ENCODE data around the gene DLX1.
"Not testable (repeated sequence)": the region's sequence is repeated elsewhere in the genome, so short reads cannot be mapped to it uniquely, and the experiment has no call there.

Gene DLX1

DNA sequence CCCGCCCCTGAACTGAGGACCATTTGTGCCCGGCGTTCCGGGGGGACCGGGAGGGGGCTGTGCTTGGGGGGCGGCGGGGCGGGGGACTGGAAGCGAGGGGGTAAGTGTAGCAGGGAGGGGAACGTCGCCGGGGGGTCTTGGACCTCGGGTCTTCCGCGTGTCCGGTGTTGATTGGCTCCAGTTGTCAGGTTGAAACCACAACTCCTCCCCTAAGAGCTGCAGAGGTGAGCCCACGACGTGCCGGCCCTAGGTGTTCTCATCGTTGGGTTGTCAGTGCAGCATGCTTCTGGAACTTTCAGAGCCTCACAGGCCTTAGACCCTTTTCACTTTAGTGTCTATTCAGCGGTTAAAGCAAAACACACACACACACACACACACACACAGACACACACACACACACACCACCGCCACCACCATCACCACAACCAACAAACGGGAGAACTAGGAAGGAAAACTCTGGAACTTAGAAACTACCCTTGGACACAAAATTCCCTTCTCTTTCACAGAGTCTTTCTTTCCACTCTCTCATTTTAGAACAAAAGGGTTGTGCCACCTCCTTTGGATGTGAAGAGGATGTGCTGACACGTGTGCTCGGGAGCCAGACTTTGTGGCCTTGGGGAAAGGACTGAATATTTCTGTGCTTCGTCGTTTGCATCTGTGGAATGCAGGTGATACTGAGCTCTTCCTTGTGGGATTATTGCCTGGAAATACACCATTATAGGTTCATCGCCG, 24.1 kb downstream of the DLX1 start:
- in situ Hi-C loops (cut with HindIII; ENCODE audit: low sequenced_read_pairs): no loop called here

DNA sequence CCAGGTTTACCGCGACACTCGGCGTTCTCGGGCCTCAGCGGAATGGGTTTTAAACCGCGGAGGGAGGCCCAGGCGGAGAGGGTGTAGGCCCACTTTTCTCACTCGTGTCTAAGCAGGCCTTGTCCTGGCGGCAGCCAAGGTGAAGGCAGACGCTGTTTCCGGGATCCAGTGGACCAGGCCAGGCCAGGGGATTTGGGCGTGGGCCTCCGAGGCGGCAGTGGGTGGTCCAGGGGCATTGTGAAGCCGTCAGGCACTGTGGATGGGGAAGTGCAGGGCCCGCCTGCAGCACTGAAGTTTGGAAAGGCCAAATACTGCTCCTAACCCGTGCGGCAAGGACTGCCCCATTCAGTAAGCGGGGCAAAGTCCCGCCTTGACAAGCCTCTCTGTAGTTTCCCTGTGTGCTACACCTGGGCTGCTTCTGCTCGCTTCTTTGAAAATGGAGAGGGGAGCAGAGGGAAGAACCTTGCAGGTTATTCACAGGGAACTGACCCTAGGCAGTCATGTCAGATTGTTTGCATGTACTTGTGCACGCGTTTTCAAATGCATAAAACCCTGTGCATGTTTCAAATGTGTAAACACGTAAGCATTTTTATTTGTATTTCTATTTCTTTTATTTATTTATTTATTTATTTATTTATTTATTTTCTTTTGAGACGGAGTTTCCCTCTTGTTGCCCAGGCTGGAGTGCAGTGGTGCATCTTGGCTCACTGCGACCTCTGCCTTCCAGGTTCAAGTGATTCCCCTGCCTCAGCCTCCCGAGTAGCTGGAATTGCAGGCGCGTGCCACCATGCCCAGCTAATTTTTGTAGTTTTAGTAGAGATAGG, 24.9 kb downstream of the DLX1 start:
- in situ Hi-C loops (cut with HindIII; ENCODE audit: low sequenced_read_pairs): no loop called here

DNA sequence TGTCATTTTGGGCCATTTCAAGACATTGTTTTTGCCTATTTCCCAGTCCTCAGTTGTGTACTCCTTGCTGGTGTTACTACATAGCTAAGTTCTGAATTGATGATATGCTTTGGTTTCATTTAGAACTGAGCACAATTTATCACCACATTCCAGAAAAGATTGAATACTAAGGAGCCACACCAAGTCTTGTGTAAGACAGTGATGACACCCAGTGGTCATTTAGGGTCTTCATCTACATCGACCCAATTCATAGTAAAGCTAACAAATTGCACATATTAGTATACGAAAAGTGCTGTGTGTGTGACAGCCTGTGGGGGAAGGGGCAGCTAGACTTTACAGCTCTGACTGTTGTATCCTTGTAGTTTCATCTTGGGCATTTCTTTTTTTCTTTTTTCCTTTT, 28.3 kb downstream of the DLX1 start:
- in situ Hi-C loops (cut with HindIII; ENCODE audit: low sequenced_read_pairs): no loop called here

DNA sequence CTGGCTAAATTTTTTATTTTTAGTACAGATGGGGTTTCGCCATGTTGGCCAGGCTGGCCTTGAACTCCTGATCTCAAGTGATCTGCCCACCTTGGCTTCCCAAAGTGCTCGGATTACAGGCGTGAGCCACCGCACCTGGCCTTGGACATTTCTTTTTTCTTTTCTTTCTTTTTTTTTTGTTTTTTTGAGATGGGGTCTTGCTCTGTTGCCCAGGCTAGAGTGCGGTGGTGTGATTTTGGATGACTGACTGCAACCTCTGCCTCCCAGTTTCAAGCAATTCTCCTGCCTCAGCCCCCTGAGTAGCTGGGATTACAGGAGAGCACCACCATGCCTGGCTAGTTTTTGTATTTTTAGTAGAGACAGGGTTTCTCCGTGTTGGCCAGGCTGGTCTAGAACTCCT, 28.9 kb downstream of the DLX1 start:
- in situ Hi-C loops (cut with HindIII; ENCODE audit: low sequenced_read_pairs): not testable (repeated sequence)

DNA sequence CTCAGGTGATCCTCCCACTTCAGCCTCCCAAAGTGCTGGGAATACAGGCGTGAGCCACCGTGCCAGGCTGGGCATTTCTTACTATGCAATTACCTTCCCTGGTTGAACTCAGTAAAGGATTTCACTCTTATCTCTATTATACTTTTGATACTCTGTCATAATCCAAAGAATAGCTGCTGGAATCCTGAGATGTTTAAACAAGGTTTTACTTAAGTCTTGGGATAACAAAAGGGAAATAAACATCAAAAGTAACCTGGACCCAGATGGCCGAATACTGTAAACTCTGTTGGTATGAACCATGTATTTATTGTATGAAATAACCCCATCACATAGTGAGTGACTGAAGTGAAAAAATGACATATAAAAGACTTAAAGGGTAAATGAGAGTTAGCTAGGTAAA, 29.3 kb downstream of the DLX1 start:
- in situ Hi-C loops (cut with HindIII; ENCODE audit: low sequenced_read_pairs): no loop called here

DNA sequence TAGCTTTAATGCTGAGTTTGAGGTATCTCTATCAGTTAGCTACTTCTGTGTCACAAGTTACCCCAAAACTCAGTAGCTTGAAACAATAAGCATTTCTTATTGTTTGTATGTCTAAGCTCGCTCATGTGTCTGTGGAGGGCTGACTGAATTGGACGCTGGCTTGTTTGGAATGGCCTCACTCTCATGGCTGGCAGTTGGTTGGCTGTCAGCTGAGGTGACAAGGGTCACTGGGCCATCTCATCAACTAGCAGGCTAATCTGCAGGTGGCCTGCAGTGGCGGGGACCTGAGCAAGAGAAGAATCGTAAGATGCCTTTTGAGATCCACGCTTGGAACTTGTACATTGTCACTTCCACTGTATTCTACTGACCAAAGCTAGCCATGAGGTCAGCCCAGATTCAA, 30.8 kb downstream of the DLX1 start:
- in situ Hi-C loops (cut with HindIII; ENCODE audit: low sequenced_read_pairs): no loop called here

DNA sequence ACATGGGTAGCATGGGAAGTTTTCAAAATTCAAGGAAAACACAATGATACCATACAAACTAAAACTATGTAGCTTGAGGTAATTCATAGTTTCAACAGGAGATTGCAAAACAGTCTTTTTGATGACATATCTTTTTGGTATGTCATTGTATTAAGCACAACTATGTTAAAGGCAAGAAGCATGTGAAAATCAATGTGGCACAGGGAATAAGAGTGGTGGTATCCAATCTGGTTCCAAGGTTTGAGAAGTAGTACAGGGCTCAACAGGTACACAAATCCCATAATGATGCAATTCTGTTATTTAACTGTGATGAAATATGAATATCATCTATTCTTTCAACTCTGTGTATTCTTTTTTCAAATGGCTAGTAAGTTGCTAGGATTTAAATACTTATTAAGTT, 33.8 kb downstream of the DLX1 start:
- in situ Hi-C loops (cut with HindIII; ENCODE audit: low sequenced_read_pairs): no loop called here

DNA sequence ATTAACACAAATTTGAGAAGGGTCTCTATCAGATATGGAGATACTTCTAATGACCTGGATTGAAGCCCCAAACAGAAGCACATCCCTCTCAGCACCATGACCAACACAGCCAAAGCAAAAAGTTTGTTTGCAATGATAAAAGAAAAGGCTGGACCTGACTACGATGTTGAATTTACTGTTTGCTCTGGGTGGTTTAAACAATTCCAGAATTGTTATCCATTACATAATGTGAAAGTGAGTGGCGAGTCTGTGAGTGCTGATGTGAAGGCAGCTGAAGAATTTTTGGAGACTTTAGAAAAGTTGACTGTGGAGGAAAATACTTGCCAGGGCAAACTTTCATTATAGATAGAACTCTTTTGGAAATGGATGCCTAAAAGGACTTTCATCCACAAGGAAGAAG, 34.8 kb downstream of the DLX1 start:
- in situ Hi-C loops (cut with HindIII; ENCODE audit: low sequenced_read_pairs): no loop called here

DNA sequence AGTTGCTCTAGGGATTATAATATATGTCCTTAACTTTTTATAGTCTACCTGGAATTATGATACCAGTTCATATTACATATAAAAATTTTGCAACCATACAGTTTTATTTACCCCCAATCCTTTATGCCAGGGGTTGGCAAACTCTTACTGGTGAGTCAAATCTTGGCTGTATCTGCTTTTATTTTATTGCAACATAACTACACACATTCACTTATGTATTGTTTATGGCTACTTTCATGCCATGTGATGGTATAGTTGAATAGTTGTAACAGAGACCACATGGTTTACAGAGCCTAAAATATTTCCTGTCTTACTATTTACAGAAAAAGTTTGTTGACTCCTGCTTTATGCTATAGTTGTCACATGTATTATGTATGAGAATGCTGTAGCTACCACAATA, 43.2 kb downstream of the DLX1 start:
- in situ Hi-C loops (cut with HindIII; ENCODE audit: low sequenced_read_pairs): no loop called here

DNA sequence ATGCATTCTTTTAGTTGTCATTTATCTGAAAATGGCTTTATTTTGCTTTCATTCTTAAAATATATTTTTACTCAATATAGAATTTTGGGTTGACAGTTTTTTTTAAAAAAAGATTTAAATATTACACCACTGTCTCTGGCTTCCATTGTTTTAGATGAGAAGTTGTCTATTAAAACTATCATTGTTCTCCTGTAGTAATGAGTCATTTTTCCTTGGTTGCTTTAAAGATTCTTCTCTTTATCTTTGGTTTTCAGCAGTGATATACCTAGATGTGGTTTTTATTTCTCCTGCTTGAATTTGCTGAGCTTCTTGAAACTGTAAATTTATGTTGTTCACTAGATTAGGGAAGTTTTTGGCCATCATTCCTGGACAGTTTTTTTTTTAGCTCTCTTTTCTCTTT, 44.1 kb downstream of the DLX1 start:
- in situ Hi-C loops (cut with HindIII; ENCODE audit: low sequenced_read_pairs): no loop called here

DNA sequence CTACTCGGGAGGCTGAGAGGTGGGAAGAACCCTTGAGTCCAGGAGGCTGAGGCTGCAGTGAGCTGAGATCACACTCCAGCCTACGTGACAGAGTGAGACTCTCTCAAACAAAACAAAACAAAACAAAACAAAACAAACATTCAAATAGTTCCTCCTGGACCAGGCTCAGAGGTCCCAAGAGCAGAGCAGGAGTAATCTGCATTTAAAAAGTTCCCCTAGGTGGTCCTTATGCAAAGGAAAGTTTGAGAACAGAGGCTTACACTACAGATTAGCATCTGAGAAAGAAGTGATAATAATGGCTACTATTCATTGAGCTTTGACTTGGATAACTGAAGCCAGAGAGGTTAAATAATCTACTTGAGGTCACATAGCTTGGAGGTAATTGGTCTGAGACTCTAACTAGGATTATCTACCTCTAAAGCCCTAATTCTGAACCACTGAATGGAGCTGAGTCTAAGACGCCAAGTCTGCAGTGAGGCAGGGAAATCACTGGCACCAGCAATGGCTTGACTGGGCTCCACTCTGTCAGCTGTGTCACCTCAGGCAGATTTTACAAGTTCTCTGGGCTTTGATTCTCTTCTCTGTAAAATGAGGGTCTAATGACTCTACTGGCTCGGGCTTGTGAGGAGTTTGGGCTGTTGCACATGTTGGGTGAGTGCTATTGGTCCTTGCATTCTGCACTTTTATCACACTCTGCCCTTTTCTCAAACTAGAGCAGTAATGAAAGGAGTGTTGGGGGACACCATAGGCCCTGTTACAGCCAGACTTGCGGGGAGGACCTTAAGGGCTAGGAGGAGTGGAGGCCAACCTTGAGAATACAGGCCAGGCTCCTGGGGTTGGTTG, 46.6 kb downstream of the DLX1 start:
- in situ Hi-C loops (cut with HindIII; ENCODE audit: low sequenced_read_pairs): no loop called here

DNA sequence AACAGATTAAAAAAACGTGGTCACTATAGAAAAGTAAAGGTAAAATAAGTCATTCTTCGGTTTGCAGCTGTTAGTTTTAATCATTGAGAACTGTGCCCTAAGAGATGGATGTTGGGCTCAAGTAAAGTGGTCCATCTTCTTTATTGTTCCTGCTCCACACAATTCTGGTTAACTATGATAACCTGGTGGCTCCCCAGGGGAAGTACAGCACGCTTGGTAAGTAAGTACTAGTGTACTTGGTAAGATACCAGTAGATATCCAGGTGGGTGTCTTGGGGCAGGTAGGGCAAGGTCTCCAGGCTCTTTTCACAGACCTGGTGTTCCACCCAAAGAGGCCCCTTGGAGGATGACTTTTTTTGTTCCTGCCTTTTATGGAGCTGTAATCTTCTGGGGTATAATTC, 49.0 kb downstream of the DLX1 start:
- in situ Hi-C loops (cut with HindIII; ENCODE audit: low sequenced_read_pairs): no loop called here

DNA sequence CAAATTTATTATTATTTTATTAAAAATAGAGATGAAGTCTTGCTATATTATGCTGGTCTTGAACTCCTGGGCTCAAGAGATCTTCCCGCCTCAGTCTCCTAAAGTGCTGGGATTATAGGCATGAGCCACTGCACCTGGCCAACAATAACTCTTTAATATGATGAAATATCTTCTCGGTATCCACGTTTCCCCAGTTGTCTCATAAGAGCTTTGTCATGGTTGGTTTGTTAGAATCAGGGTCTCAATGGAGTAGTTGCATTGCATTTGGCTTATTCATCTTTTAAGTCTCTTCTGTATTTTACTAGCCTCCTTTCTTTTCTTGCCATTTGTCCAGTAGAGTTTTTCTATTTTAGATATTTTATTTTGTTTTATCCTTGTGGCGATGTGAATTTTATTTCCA, 50.1 kb downstream of the DLX1 start:
- in situ Hi-C loops (cut with HindIII; ENCODE audit: low sequenced_read_pairs): no loop called here

DNA sequence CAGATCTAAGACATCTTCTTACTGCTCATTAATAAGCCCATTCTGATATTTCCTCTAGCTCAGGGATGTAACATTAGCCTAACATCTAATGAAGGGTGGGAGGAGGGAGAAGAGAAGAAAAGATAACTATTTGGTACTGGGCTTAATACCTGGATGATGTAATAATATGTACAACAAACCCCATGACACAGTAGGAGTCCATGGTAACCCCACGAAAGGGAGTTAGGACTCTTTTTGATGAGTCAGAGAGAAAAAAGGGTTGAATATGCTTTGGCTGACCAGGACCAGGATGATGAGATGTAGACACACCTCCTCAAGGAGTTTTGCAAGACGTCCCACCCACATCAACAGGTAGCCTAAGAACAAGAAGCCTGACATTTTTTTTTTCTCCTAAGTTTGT, 51.8 kb downstream of the DLX1 start:
- in situ Hi-C loops (cut with HindIII; ENCODE audit: low sequenced_read_pairs): no loop called here

DNA sequence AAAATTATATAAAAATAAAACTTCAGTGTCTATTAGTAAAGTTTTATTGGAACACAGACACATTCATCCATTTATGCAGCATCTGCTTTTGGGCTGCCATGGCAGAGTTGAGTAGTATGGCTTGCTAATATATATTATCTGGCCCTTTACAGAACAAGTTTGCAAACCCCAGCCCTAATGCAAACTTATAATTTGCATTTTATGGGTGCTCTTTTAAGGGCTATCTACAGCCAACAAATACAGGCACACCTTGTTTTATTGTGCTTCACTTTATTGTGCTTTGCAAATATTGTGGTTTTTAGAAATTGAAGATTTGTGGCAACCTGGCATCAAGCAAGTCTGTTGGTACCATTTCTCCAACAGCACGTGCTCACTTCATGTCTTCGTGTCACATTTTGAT, 52.6 kb downstream of the DLX1 start:
- in situ Hi-C loops (cut with HindIII; ENCODE audit: low sequenced_read_pairs): no loop called here

DNA sequence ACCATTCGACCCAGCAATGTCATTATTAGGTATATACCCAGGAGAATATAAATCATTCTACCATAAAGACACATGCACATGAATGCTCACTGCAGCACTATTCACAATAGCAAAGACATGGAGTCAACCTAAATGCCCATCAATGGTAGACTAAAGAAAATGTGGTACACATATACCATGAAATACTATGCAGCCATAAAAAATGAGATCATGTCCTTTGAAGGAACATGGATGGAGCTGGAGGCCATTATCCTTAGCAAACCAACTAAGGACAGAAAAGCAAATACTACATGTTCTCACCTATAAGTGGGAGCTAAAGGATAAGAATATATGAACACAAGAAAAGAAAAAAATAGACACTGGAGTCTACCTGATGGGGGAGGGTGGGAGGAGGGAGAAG, 53.4 kb downstream of the DLX1 start:
- in situ Hi-C loops (cut with HindIII; ENCODE audit: low sequenced_read_pairs): not testable (repeated sequence)

Data from DLD1 (cell line).